Mesothelial cell of epicardium (in vitro differentiated cells): ENCODE data around the gene APIP. TPM values are rescaled to one million over a fixed set of nuclear protein-coding genes. Genes with fewer than 3 reads are reported as not detected.

Source experiments
- DNase-seq, 2 experiments: peaks; one replicate each; pipeline ENCODE4 v3.0.0; 2021; ENCODE audit warnings: low spot score in 2 of 2; ENCODE audit not compliant: unreplicated experiment in 2 of 2
- H3K27ac Mint-ChIP-seq: 2 replicates; pipeline ENCODE4 v1.8.0; 2021; ENCODE audit warnings: mixed read lengths
- H3K27me3 Mint-ChIP-seq: 2 replicates; pipeline ENCODE4 v1.8.0; 2021; ENCODE audit warnings: low read depth, mixed read lengths
- H3K36me3 Mint-ChIP-seq: 2 replicates; pipeline ENCODE4 v1.8.0; 2021; ENCODE audit warnings: mixed read lengths
- H3K4me1 Mint-ChIP-seq: 2 replicates; pipeline ENCODE4 v1.8.0; 2021; ENCODE audit warnings: mixed read lengths
- H3K4me3 Mint-ChIP-seq: 2 replicates; pipeline ENCODE4 v1.8.0; 2021; ENCODE audit warnings: mild to moderate bottlenecking, moderate library complexity, mixed read lengths
- H3K9me3 Mint-ChIP-seq: 2 replicates; pipeline ENCODE4 v1.8.0; 2021; ENCODE audit warnings: mixed read lengths
- CTCF ChIP-seq: fragments of 200-600 bp; sonication (generic); IDR thresholded peaks from one replicate; pipeline ENCODE4 v1.5.0; 2021; ENCODE audit warnings: antibody characterized with exemption; ENCODE audit not compliant: unreplicated experiment
- total RNA-seq: library from RNA; stranded (reverse); gene quantifications from 3 replicates; pipeline ENCODE4 v1.2.1, GENCODE V29; 2021

The APIP gene
- total RNA-seq, 1 donor from 2014 or later = 22.9 TPM

DNA sequence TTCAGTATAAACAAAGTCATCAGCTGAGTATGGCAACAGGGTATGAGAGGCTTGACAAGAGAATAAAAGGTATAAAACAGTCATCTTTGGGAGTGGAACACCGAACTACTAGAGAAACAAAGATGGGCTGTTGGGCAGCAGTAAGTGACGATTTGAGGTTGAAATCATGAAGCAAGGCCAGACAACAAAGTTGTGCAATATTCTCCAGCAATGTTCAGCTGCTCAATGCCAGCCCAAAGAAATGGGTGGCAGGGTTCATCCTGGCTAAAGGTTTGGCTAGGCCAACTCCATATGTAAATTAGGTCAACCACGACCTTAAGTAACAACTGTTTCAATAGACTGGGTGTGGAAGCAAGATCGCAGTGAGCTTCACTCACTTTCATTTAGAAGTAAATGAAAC is 6.2 kb downstream of the APIP start:
- DNase-seq = no peak
- Mint-ChIP-seq H3K27ac (no peak overlapping the region), H3K27me3 (no peaks in the 10 kb centered on the region), H3K9me3 (peaks cover 13% of the 10 kb centered on the region), H3K4me3 (no peak overlapping the region), H3K4me1 (peaks cover under 1% of the 10 kb centered on the region), H3K36me3 (peaks cover 32% of the 10 kb centered on the region)
- no peak for TF ChIP-seq CTCF

GRCh38 chr11:34909415-34909814 is 6.8 kb downstream of the APIP start:
- H3K27ac Mint-ChIP-seq = no peak overlapping the region
- TF ChIP-seq CTCF = no peak
- H3K36me3 Mint-ChIP-seq = peaks cover 37% of the 10 kb centered on the region
- H3K4me1 Mint-ChIP-seq = no peaks in the 10 kb centered on the region
- H3K4me3 Mint-ChIP-seq = no peak overlapping the region
- no peaks in the 10 kb centered on the region for H3K27me3 Mint-ChIP-seq
- DNase-seq = no peak
- H3K9me3 Mint-ChIP-seq = peaks cover 18% of the 10 kb centered on the region

GRCh38 chr11:34907934-34908593 is 8.1 kb downstream of the APIP start:
- TF ChIP-seq CTCF = no peak
- H3K9me3 Mint-ChIP-seq = peaks cover 29% of the 10 kb centered on the region
- no peak for DNase-seq
- no peak overlapping the region for H3K4me3 Mint-ChIP-seq
- H3K4me1 Mint-ChIP-seq = no peaks in the 10 kb centered on the region
- H3K36me3 Mint-ChIP-seq = peaks cover 41% of the 10 kb centered on the region
- no peaks in the 10 kb centered on the region for H3K27me3 Mint-ChIP-seq
- no peak overlapping the region for H3K27ac Mint-ChIP-seq

DNA sequence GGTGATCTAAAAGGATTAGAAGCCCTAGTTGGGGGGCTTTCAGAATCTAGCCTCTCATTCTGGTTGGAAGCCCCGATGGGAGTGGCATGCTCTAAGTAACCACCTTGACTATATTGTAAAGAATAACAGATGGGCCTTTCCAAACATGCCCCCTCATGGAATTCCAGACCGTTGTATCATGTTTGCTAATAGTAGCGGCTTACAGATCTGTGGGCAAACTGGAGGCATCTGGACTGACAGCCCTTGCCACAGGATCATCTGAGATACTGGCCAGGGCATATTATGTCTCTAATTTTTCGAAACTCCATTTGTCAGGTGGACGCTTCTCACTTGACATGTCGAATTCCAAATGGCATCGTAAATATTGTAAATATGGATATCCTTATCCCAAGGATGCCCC is 10.5 kb downstream of the APIP start:
- Mint-ChIP-seq H3K9me3 (peaks cover 42% of the 10 kb centered on the region), H3K27me3 (no peaks in the 10 kb centered on the region), H3K36me3 (peaks cover 49% of the 10 kb centered on the region), H3K4me3 (no peak overlapping the region), H3K4me1 (no peaks in the 10 kb centered on the region), H3K27ac (no peak overlapping the region)
- no peak for TF ChIP-seq CTCF
- DNase-seq = no peak

- no peak for DNase-seq
- Mint-ChIP-seq H3K4me1 (no peaks in the 10 kb centered on the region), H3K4me3 (no peak overlapping the region), H3K27me3 (no peaks in the 10 kb centered on the region), H3K36me3 (peaks cover 60% of the 10 kb centered on the region), H3K27ac (no peak overlapping the region), H3K9me3 (peaks cover 54% of the 10 kb centered on the region)
- TF ChIP-seq CTCF = no peak
These were observed 11.7 kb downstream of the APIP start for GRCh38 chr11:34904421-34904955.
